Panc1 (cell line): ENCODE measurements around the gene PSMB7. TPM values are rescaled to one million over a fixed set of nuclear protein-coding genes. Genes with fewer than 3 reads are reported as not detected.

Experiments used
- ATAC-seq: fragments of 200-7000 bp; cut with Tn5 transposase; 2 replicates; pipeline ENCODE4 v1.9.1; 2020; ENCODE audit warnings: mild to moderate bottlenecking, moderate library complexity
- BruUV-seq: library from RNA; stranded (reverse); fragments of 400-500 nt; replicated peaks from 2 replicates; lab custom pipeline; 2021; lab: Mats Ljungman, UMichigan
- CTCF ChIA-PET: fragments of 300-600 bp; sonication (Branson Sonifier 250); formaldehyde crosslinking; loops from one replicate; lab custom pipeline; 2022; ENCODE audit warnings: antibody characterized with exemption; lab: Charles Lee
- POLR2A ChIA-PET: fragments of 300-600 bp; sonication (Branson Sonifier 250); formaldehyde crosslinking; loops from one replicate; lab custom pipeline; 2022; ENCODE audit warnings: antibody characterized with exemption; lab: Charles Lee
- DNase-seq: peaks from one replicate; pipeline ENCODE4 v3.0.0-alpha.2; 2010; ENCODE audit warnings: low read depth, low spot score
- H3K27ac ChIP-seq: 2 replicates; pipeline ENCODE4 v1.5.1; 2011; ENCODE audit warnings: mild to moderate bottlenecking, low read length, inconsistent platforms
- H3K27me3 ChIP-seq: fragments of 200-500 bp; sonication (Bioruptor generic); 2 replicates; pipeline ENCODE4 v1.6.0; 2014; ENCODE audit warnings: low read length, inconsistent platforms; ENCODE audit not compliant: control insufficient read depth, insufficient read depth
- H3K36me3 ChIP-seq: fragments of 200-500 bp; sonication (Bioruptor generic); 2 replicates; pipeline ENCODE4 v1.5.1; 2014; ENCODE audit warnings: inconsistent platforms, mild to moderate bottlenecking, low read length, moderate library complexity; ENCODE audit not compliant: control insufficient read depth, insufficient read depth
- H3K4me1 ChIP-seq: 2 replicates; pipeline ENCODE4 v1.5.1; 2011; ENCODE audit warnings: inconsistent platforms, mild to moderate bottlenecking, low read length, moderate library complexity; ENCODE audit not compliant: control insufficient read depth, insufficient read depth
- H3K4me3 ChIP-seq, 2 experiments: 2 replicates each; pipeline ENCODE4 v1.5.1; 2011 to 2012; ENCODE audit warnings: low read depth in 2 of 2, low read length in 2 of 2, mild to moderate bottlenecking in 2 of 2, inconsistent platforms in 1 of 2, moderate library complexity in 1 of 2
- H3K9me3 ChIP-seq: fragments of 200-500 bp; sonication (Bioruptor generic); 2 replicates; pipeline ENCODE4 v1.5.1; 2014; ENCODE audit warnings: low read depth, mild to moderate bottlenecking, inconsistent platforms, low read length, moderate library complexity; ENCODE audit not compliant: control insufficient read depth, insufficient read depth
- POLR2AphosphoS5 ChIP-seq: IDR thresholded peaks from 2 replicates; pipeline ENCODE4 v1.6.1; 2012; ENCODE audit warnings: mild to moderate bottlenecking, low read depth, low read length, moderate library complexity
- REST ChIP-seq, 2 experiments: IDR thresholded peaks; 2 replicates each; pipeline ENCODE4 v1.6.1; 2011 to 2012; ENCODE audit warnings: low read depth in 2 of 2, control low read depth in 1 of 2, low read length in 1 of 2, mild to moderate bottlenecking in 1 of 2, moderate library complexity in 1 of 2; ENCODE audit not compliant: insufficient read depth in 1 of 2
- SIN3A ChIP-seq: IDR thresholded peaks from 2 replicates; pipeline ENCODE4 v1.6.1; 2012; ENCODE audit warnings: low read depth, mild to moderate bottlenecking, low read length, moderate library complexity, borderline replicate concordance; ENCODE audit not compliant: insufficient read depth
- TCF7L2 ChIP-seq: IDR thresholded peaks from 2 replicates; pipeline ENCODE4 v1.6.1; 2011; ENCODE audit warnings: mild to moderate bottlenecking, low read depth, low read length, inconsistent platforms
- in situ Hi-C: cut with HindIII; loops from 2 replicates; pipeline ENCODE4 v1.10.0; 2016; ENCODE audit warnings: low sequenced_read_pairs, low pct_unique_long_range_greater_than_20kb
- intact Hi-C: fragments of 100-400 bp; cut with micrococcal nuclease; formaldehyde crosslinking; loops from one replicate; pipeline ENCODE4 v1.10.0; 2022; ENCODE audit not compliant: unreplicated experiment
- total RNA-seq: library from RNA; stranded (reverse); gene quantifications from one replicate; pipeline ENCODE4 v1.2.1, GENCODE V29; 2021; ENCODE audit not compliant: unreplicated experiment
- TF ChIP-seq, protein P1 (sequence below): fragments of 450-650 bp; IDR thresholded peaks from 2 replicates; pipeline ENCODE4 v1.5.1; 2017; ENCODE audit warnings: mild to moderate bottlenecking

Gene PSMB7
- total RNA-seq, 1 experiment from 2014 or later = 167 TPM

DNA sequence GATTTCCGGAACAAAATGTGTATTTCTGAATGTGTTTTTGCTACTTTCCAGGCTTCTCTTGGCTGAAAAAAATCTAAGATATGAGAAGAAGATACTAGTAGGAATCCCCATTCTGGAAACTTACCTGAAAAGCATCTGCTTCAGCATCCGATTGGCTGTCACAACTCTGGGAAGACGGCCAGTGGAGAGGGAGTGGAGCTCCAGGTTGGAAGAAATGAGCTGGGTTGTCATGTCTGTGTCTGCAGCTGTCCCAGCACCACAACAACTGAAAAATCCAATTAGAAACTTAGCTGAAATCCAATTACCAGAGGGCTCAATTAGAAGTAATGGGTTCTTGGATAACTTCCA, 3.0 kb downstream of the PSMB7 start:
- intact Hi-C loops (loop anchor here (10.0 kb wide), 1 partner anchor 103 kb away; no protein-coding TSS in a partner anchor), in situ Hi-C loops (no loop called here)
- BruUV-seq = no TSS peak
- TF ChIP-seq TCF7L2 (no peak), POLR2AphosphoS5 (no peak), REST (IDR thresholded peaks at IDR 0.05; ENCODE audit: insufficient read depth in 1 of 2, low read depth in 2 of 2, low read length in 1 of 2) (no peak), SIN3A (no peak)
- TF ChIP-seq, protein P1, sequence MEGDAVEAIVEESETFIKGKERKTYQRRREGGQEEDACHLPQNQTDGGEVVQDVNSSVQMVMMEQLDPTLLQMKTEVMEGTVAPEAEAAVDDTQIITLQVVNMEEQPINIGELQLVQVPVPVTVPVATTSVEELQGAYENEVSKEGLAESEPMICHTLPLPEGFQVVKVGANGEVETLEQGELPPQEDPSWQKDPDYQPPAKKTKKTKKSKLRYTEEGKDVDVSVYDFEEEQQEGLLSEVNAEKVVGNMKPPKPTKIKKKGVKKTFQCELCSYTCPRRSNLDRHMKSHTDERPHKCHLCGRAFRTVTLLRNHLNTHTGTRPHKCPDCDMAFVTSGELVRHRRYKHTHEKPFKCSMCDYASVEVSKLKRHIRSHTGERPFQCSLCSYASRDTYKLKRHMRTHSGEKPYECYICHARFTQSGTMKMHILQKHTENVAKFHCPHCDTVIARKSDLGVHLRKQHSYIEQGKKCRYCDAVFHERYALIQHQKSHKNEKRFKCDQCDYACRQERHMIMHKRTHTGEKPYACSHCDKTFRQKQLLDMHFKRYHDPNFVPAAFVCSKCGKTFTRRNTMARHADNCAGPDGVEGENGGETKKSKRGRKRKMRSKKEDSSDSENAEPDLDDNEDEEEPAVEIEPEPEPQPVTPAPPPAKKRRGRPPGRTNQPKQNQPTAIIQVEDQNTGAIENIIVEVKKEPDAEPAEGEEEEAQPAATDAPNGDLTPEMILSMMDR = no peak
- H3K4me1 ChIP-seq = peaks cover 24% of the 10 kb centered on the region
- CTCF ChIA-PET = interaction anchor here (0.6 kb wide), 1 partner anchor 125 kb away, joined by 5 read pairs; no protein-coding TSS in a partner anchor
- DNase-seq (no peak), ATAC-seq (no peak)
- no peaks in the 10 kb centered on the region for H3K9me3 ChIP-seq
- H3K27ac ChIP-seq = peak overlapping the region; percentile 8; the same call in 1 of the 2 replicates
- POLR2A ChIA-PET = interaction anchor here (1.0 kb wide), 1 partner anchor 9 kb away, joined by 3 read pairs; no protein-coding TSS in a partner anchor
- peaks cover 36% of the 10 kb centered on the region for H3K36me3 ChIP-seq
- no peaks in the 10 kb centered on the region for H3K27me3 ChIP-seq
- H3K4me3 ChIP-seq = no peak overlapping the region

DNA sequence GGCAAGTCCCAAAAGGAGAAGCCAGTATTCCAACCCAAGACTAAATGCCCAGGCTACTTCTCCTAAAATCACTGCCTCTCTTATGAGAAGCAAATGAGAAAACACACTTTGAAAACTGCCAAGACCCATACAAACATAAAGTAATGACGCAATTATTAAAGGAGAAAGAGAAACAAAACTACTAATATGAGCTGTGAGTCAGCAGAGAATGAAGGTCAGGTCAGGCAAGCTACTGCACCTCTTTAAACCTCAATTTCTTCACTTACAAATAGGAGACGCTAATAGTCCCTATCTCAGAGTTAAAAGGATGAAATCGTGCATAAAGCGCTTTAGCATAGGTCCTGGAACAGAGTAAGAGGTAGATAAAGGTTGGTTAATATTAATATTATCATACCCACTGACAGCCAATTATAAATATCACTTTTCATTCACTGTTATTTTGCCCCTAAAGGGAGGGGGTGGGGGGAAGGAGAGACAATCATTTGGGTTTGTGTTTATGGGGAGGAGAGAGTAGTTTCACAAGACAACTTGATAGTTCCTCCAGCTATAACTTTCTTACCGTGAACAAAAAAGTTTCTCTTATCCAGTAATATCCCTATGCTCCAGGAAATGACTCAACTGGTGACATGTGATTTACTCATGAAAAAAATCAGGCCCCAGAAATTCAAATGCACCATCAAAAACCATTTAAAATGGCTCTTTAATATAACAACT, 3.6 kb downstream of the PSMB7 start:
- no peaks in the 10 kb centered on the region for H3K9me3 ChIP-seq
- DNase-seq = peak; percentile 46
- BruUV-seq = TSS peak; percentile 6
- H3K4me1 ChIP-seq = peaks cover 24% of the 10 kb centered on the region
- ChIA-PET CTCF (interaction anchor here (0.6 to 0.7 kb wide), 4 partner anchors 85 to 163 kb away, joined by 3 to 5 read pairs (median 5); no protein-coding TSS in a partner anchor), POLR2A (interaction anchor here (1.0 kb wide), 1 partner anchor 10 kb away, joined by 3 read pairs; no protein-coding TSS in a partner anchor)
- in situ Hi-C loops (no loop called here), intact Hi-C loops (loop anchor here (10.0 kb wide), 1 partner anchor 103 kb away; no protein-coding TSS in a partner anchor)
- no peak for ATAC-seq
- H3K36me3 ChIP-seq = peaks cover 41% of the 10 kb centered on the region
- H3K27me3 ChIP-seq = no peaks in the 10 kb centered on the region
- H3K27ac ChIP-seq = peak overlapping the region; percentile 8
- TF ChIP-seq REST (IDR thresholded peaks at IDR 0.05; ENCODE audit: insufficient read depth in 1 of 2, low read depth in 2 of 2, low read length in 1 of 2) = no peak
- no peak for TF ChIP-seq SIN3A
- no peak for TF ChIP-seq TCF7L2
- TF ChIP-seq, protein P1 = no peak
- no peak for TF ChIP-seq POLR2AphosphoS5
- peak overlapping the region in 1 of 2 experiments; percentile 3; a peak in 1 of 4 replicates for H3K4me3 ChIP-seq
